CD4-positive, alpha-beta memory T cell (primary cell): ENCODE data around the gene PRPSAP2. TPM values are rescaled to one million over a fixed set of nuclear protein-coding genes. Genes with fewer than 3 reads are reported as not detected.
A peak's percentile ranks its signal among the peaks of the same experiment; 100 is the strongest.

ENCODE experiments used
- CTCF ChIA-PET: fragments of 350-600 bp; sonication (Branson Sonifier 250); formaldehyde crosslinking; loops from one replicate; lab custom pipeline; 2021; ENCODE audit warnings: inconsistent platforms; ENCODE audit not compliant: partially characterized antibody; lab: Charles Lee
- POLR2A ChIA-PET: fragments of 350-600 bp; sonication (Branson Sonifier 250); formaldehyde crosslinking; loops from one replicate; lab custom pipeline; 2021; ENCODE audit not compliant: partially characterized antibody; lab: Charles Lee
- DNase-seq, 5 donors: peaks; one replicate each; pipeline versions ENCODE4 v3.0.0 to v3.0.0-alpha.2; 2020 to 2022; ENCODE audit warnings: mixed read lengths in 1 of 5
- H3K27ac ChIP-seq: one replicate; pipeline ENCODE4 v1.7.0; 2013; ENCODE audit warnings: low read depth, low read length
- H3K27me3 ChIP-seq: 2 replicates; pipeline ENCODE4 v1.7.0; 2013; ENCODE audit warnings: mild to moderate bottlenecking, low read length, moderate library complexity; ENCODE audit not compliant: insufficient read depth
- H3K36me3 ChIP-seq: 2 replicates; pipeline ENCODE4 v1.7.0; 2013; ENCODE audit warnings: mild to moderate bottlenecking, low read length, moderate library complexity; ENCODE audit not compliant: insufficient read depth
- H3K4me1 ChIP-seq: 2 replicates; pipeline ENCODE4 v1.7.0; 2013; ENCODE audit warnings: mild to moderate bottlenecking, low read length, moderate library complexity; ENCODE audit not compliant: insufficient read depth
- H3K4me3 ChIP-seq, 2 donors: one replicate each; pipeline ENCODE4 v1.7.0; 2013; ENCODE audit warnings: low read length in 2 of 2, mild to moderate bottlenecking in 1 of 2
- H3K9me3 ChIP-seq, 2 donors: one replicate each; pipeline ENCODE4 v1.7.0; 2013; ENCODE audit warnings: low read length in 2 of 2, control low read depth in 1 of 2; ENCODE audit not compliant: control insufficient read depth in 1 of 2
- H3K27ac Mint-ChIP-seq, 7 donors: one replicate each; pipeline ENCODE4 v1.8.0; 2020 to 2021; ENCODE audit warnings: mixed read lengths in 7 of 7, mild to moderate bottlenecking in 6 of 7, inconsistent platforms in 3 of 7, moderate library complexity in 3 of 7
- H3K27me3 Mint-ChIP-seq, 2 donors: one replicate each; pipeline ENCODE4 v1.8.0; 2020 to 2021; ENCODE audit warnings: mixed read lengths in 2 of 2
- H3K36me3 Mint-ChIP-seq, 2 donors: one replicate each; pipeline ENCODE4 v1.8.0; 2020 to 2021; ENCODE audit warnings: mixed read lengths in 2 of 2, inconsistent platforms in 1 of 2, mild to moderate bottlenecking in 1 of 2
- H3K4me1 Mint-ChIP-seq, 4 donors: one replicate each; pipeline ENCODE4 v1.8.0; 2020 to 2021; ENCODE audit warnings: mixed read lengths in 4 of 4, mild to moderate bottlenecking in 1 of 4
- H3K4me3 Mint-ChIP-seq, 8 donors: one replicate each; pipeline ENCODE4 v1.8.0; 2020 to 2021; ENCODE audit warnings: mixed read lengths in 8 of 8, mild to moderate bottlenecking in 7 of 8, moderate library complexity in 6 of 8, inconsistent platforms in 3 of 8
- H3K9me3 Mint-ChIP-seq, 8 donors: one replicate each; pipeline ENCODE4 v1.8.0; 2020 to 2021; ENCODE audit warnings: mixed read lengths in 8 of 8, mild to moderate bottlenecking in 5 of 8, inconsistent platforms in 3 of 8, moderate library complexity in 1 of 8
- intact Hi-C: fragments of 100-400 bp; cut with micrococcal nuclease; formaldehyde crosslinking; loops from one replicate; pipeline ENCODE4 v1.15.1; 2023
- polyA plus RNA-seq, 2 donors: library from polyadenylated mRNA; unstranded; fragments of 300-500 nt; fragmentation: Illumina TruSeq; gene quantifications; one replicate each; pipeline ENCODE4 v1.2.3, GENCODE V29; 2021
- total RNA-seq, 2 experiments: library from RNA; stranded (reverse); gene quantifications; one replicate each; pipeline ENCODE4 v1.2.3, GENCODE V29; 2021

The PRPSAP2 gene
- total and polyA plus RNA-seq, 4 experiments from 2014 or later = 32.3 to 55.6 (median 49.3) TPM

GRCh38 chr17:18889658-18890057 lies 31.7 kb downstream of the PRPSAP2 start:
- DNase-seq = no peak
- H3K4me1 Mint-ChIP-seq = peaks cover 0 to 16% (median 10%) of the 10 kb centered on the region in 4 donors
- H3K9me3 Mint-ChIP-seq = no peaks in the 10 kb centered on the region
- H3K27ac Mint-ChIP-seq = no peak overlapping the region
- H3K4me3 ChIP-seq = no peak overlapping the region
- peaks cover 44 to 51% of the 10 kb centered on the region in 2 donors for H3K36me3 Mint-ChIP-seq
- no peak overlapping the region for H3K4me3 Mint-ChIP-seq
- ChIA-PET CTCF (interaction anchor here (1.2 kb wide), 1 partner anchor 12 kb away, joined by 3 read pairs; no protein-coding TSS in a partner anchor), POLR2A (no interaction called here)
- H3K36me3 ChIP-seq = peaks cover 7% of the 10 kb centered on the region
- H3K4me1 ChIP-seq = no peaks in the 10 kb centered on the region
- no peaks in the 10 kb centered on the region for H3K9me3 ChIP-seq
- no peaks in the 10 kb centered on the region for H3K27me3 ChIP-seq
- no peak overlapping the region for H3K27ac ChIP-seq
- intact Hi-C loops = no loop called here
- no peaks in the 10 kb centered on the region for H3K27me3 Mint-ChIP-seq

GRCh38 chr17:18891541-18891940 lies 33.6 kb downstream of the PRPSAP2 start:
- POLR2A ChIA-PET = no interaction called here
- CTCF ChIA-PET = no interaction called here
- no peaks in the 10 kb centered on the region for H3K27me3 Mint-ChIP-seq
- peaks cover 41 to 59% of the 10 kb centered on the region in 2 donors for H3K36me3 Mint-ChIP-seq
- Histone ChIP-seq H3K4me1 (no peaks in the 10 kb centered on the region), H3K9me3 (no peaks in the 10 kb centered on the region), H3K27me3 (no peaks in the 10 kb centered on the region), H3K36me3 (peaks cover 1% of the 10 kb centered on the region), H3K27ac (no peak overlapping the region), H3K4me3 (no peak overlapping the region)
- peak overlapping the region in 2 of 7 donors; percentile 69 for H3K27ac Mint-ChIP-seq
- no peaks in the 10 kb centered on the region for H3K9me3 Mint-ChIP-seq
- DNase-seq = no peak
- intact Hi-C loops = no loop called here
- H3K4me3 Mint-ChIP-seq = no peak overlapping the region
- peaks cover 0 to 18% (median 12%) of the 10 kb centered on the region in 4 donors for H3K4me1 Mint-ChIP-seq

DNA sequence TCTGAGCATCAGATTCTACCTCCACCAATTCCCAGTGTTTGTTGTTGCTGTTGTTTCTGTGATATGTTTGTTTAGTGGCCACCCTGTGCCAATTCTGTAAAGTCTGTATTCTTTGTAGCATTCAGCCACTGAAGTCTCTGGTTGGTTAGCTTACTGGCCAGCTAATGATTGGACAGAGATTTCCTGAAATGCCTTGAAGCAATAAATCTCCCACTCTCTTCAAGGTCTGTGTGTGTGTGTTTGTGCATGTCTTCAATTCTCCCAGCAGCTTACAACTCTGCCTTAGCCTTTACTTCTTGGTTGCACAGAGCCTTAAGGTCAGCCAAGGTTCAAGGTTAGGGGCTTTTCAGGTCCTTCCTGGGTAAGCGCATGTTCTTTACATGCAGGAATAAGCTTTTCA lies 38.2 kb downstream of the PRPSAP2 start:
- no peak overlapping the region for H3K27ac Mint-ChIP-seq
- no peaks in the 10 kb centered on the region for H3K27me3 ChIP-seq
- ChIA-PET POLR2A (no interaction called here), CTCF (no interaction called here)
- peaks cover 4% of the 10 kb centered on the region for H3K36me3 ChIP-seq
- H3K4me1 Mint-ChIP-seq = peaks cover 12 to 44% (median 22%) of the 10 kb centered on the region in 4 donors
- H3K4me3 Mint-ChIP-seq = no peak overlapping the region
- intact Hi-C loops = no loop called here
- no peak for DNase-seq
- no peaks in the 10 kb centered on the region for H3K9me3 Mint-ChIP-seq
- no peaks in the 10 kb centered on the region for H3K27me3 Mint-ChIP-seq
- no peak overlapping the region for H3K4me3 ChIP-seq
- H3K9me3 ChIP-seq = no peaks in the 10 kb centered on the region
- peaks cover 39 to 70% of the 10 kb centered on the region in 2 donors for H3K36me3 Mint-ChIP-seq
- no peak overlapping the region for H3K27ac ChIP-seq
- H3K4me1 ChIP-seq = peaks cover 20% of the 10 kb centered on the region

GRCh38 chr17:18896947-18897346 lies 39.0 kb downstream of the PRPSAP2 start:
- intact Hi-C loops = no loop called here
- Histone ChIP-seq H3K9me3 (no peaks in the 10 kb centered on the region), H3K4me1 (peaks cover 28% of the 10 kb centered on the region), H3K4me3 (no peak overlapping the region), H3K27ac (no peak overlapping the region), H3K27me3 (no peaks in the 10 kb centered on the region), H3K36me3 (peaks cover 4% of the 10 kb centered on the region)
- ChIA-PET CTCF (interaction anchor here (0.5 to 2.9 kb wide), 3 partner anchors 18 to 466 kb away, joined by 3 to 11 read pairs (median 4); partner anchors contain the start of gene B9D1), POLR2A (interaction anchor here (1.4 kb wide), 1 partner anchor 59 kb away, joined by 4 read pairs; no protein-coding TSS in a partner anchor)
- no peak overlapping the region for H3K4me3 Mint-ChIP-seq
- no peaks in the 10 kb centered on the region for H3K27me3 Mint-ChIP-seq
- peak overlapping the region in 1 of 7 donors; percentile 55 for H3K27ac Mint-ChIP-seq
- peaks cover 20 to 52% (median 27%) of the 10 kb centered on the region in 4 donors for H3K4me1 Mint-ChIP-seq
- H3K9me3 Mint-ChIP-seq = no peaks in the 10 kb centered on the region
- peaks cover 34 to 63% of the 10 kb centered on the region in 2 donors for H3K36me3 Mint-ChIP-seq
- DNase-seq = no peak

DNA sequence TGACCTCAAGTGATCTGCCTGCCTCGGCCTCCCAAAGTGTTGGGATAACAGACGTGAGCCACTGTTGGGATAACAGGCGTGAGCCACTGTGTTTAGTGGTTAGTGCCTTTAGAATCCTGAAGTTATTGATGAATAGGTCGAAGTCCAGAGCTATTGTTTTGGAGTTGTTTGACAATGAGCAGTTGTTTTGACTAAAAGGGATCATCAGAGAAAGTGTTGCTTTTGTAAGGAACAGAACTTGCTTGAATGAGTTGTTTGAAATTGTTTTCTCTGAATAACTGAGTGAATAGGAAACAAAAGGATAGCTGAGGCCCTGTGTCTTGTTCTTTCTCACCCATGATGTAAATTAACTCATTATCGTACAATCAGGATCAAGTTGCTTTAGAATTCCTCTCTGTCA lies 46.6 kb downstream of the PRPSAP2 start:
- Histone ChIP-seq H3K27ac (no peak overlapping the region), H3K9me3 (no peaks in the 10 kb centered on the region), H3K4me3 (no peak overlapping the region), H3K27me3 (no peaks in the 10 kb centered on the region), H3K36me3 (peaks cover 6% of the 10 kb centered on the region), H3K4me1 (peaks cover 39% of the 10 kb centered on the region)
- ChIA-PET CTCF (interaction anchor here (1.1 kb wide), 1 partner anchor 56 kb away, joined by 3 read pairs; no protein-coding TSS in a partner anchor), POLR2A (no interaction called here)
- H3K4me3 Mint-ChIP-seq = no peak overlapping the region
- no peak overlapping the region for H3K27ac Mint-ChIP-seq
- no peaks in the 10 kb centered on the region for H3K9me3 Mint-ChIP-seq
- peaks cover 36 to 49% of the 10 kb centered on the region in 2 donors for H3K36me3 Mint-ChIP-seq
- peaks cover 24 to 46% (median 29%) of the 10 kb centered on the region in 4 donors for H3K4me1 Mint-ChIP-seq
- intact Hi-C loops = loop anchor here (5.0 to 10.0 kb wide), 3 partner anchors 33 to 53 kb away; partner anchors contain the start of gene PRPSAP2
- H3K27me3 Mint-ChIP-seq = no peaks in the 10 kb centered on the region
- DNase-seq = no peak

GRCh38 chr17:18905226-18905625 lies 47.3 kb downstream of the PRPSAP2 start:
- peaks cover 6% of the 10 kb centered on the region for H3K36me3 ChIP-seq
- CTCF ChIA-PET = interaction anchor here (1.1 kb wide), 1 partner anchor 55 kb away, joined by 3 read pairs; no protein-coding TSS in a partner anchor

DNA sequence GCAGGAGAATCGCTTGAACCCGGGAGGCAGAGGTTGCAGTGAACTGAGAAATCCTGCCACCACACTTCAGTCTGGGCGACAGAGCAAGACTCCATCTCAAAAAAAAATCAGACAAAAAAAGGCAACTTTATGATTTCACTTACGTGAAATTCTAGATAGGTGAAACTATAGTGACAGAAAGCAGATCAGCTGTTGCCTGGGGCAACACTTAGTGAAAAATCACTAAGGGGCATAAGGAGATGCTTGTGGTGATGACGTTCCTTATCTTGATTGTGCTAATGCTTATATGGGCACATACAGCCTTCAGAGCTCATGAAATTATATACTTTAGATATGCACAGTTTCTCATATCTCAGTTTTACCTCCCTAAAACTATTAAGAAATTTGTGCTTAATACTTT lies 52.4 kb downstream of the PRPSAP2 start:
- Mint-ChIP-seq H3K27me3 (no peaks in the 10 kb centered on the region), H3K27ac (no peak overlapping the region), H3K36me3 (peaks cover 53 to 56% of the 10 kb centered on the region in 2 donors), H3K4me3 (no peak overlapping the region), H3K4me1 (peaks cover 0 to 4% (median under 1%) of the 10 kb centered on the region in 4 donors), H3K9me3 (no peaks in the 10 kb centered on the region)
- intact Hi-C loops = no loop called here
- Histone ChIP-seq H3K36me3 (peaks cover 20% of the 10 kb centered on the region), H3K27me3 (no peaks in the 10 kb centered on the region), H3K4me3 (no peak overlapping the region), H3K27ac (no peak overlapping the region), H3K9me3 (no peaks in the 10 kb centered on the region), H3K4me1 (no peaks in the 10 kb centered on the region)
- POLR2A ChIA-PET = no interaction called here
- CTCF ChIA-PET = interaction anchor here (0.8 kb wide), 1 partner anchor 32 kb away, joined by 3 read pairs; no protein-coding TSS in a partner anchor
- no peak for DNase-seq

More at GRCh38 chr17:18905226-18905625, 47.3 kb downstream of the PRPSAP2 start:
- Mint-ChIP-seq H3K4me1 (peaks cover 23 to 38% (median 27%) of the 10 kb centered on the region in 4 donors), H3K27me3 (no peaks in the 10 kb centered on the region), H3K27ac (no peak overlapping the region), H3K4me3 (no peak overlapping the region), H3K36me3 (peaks cover 39 to 47% of the 10 kb centered on the region in 2 donors), H3K9me3 (no peaks in the 10 kb centered on the region)
- Histone ChIP-seq H3K4me3 (no peak overlapping the region), H3K27me3 (no peaks in the 10 kb centered on the region), H3K27ac (no peak overlapping the region), H3K4me1 (peaks cover 31% of the 10 kb centered on the region), H3K9me3 (no peaks in the 10 kb centered on the region)
- intact Hi-C loops = loop anchor here (10.0 kb wide), 1 partner anchor 50 kb away; the partner anchor contains the start of gene PRPSAP2
- POLR2A ChIA-PET = no interaction called here
- no peak for DNase-seq
